HEK293 (cell line): ENCODE data around the gene AEBP1.

Experiments
- GLI4 ChIP-seq: fragments of 450-650 bp; formaldehyde crosslinking; IDR thresholded peaks from 2 replicates; pipeline ENCODE4 v1.5.1; 2016; ENCODE audit warnings: missing biosample characterization, missing genetic modification characterization
- RBAK ChIP-seq: fragments of 450-650 bp; formaldehyde crosslinking; IDR thresholded peaks from 2 replicates; pipeline ENCODE4 v1.5.1; 2016; ENCODE audit warnings: missing biosample characterization, missing genetic modification characterization
- ZNF324 ChIP-seq: fragments of 450-650 bp; formaldehyde crosslinking; IDR thresholded peaks from 2 replicates; pipeline ENCODE4 v1.5.1; 2016; ENCODE audit warnings: missing biosample characterization, missing genetic modification characterization
- TF ChIP-seq, protein P1 (sequence below): fragments of 450-650 bp; formaldehyde crosslinking; IDR thresholded peaks from 2 replicates; pipeline ENCODE4 v1.5.1; 2016; ENCODE audit warnings: missing biosample characterization, missing genetic modification characterization

DNA sequence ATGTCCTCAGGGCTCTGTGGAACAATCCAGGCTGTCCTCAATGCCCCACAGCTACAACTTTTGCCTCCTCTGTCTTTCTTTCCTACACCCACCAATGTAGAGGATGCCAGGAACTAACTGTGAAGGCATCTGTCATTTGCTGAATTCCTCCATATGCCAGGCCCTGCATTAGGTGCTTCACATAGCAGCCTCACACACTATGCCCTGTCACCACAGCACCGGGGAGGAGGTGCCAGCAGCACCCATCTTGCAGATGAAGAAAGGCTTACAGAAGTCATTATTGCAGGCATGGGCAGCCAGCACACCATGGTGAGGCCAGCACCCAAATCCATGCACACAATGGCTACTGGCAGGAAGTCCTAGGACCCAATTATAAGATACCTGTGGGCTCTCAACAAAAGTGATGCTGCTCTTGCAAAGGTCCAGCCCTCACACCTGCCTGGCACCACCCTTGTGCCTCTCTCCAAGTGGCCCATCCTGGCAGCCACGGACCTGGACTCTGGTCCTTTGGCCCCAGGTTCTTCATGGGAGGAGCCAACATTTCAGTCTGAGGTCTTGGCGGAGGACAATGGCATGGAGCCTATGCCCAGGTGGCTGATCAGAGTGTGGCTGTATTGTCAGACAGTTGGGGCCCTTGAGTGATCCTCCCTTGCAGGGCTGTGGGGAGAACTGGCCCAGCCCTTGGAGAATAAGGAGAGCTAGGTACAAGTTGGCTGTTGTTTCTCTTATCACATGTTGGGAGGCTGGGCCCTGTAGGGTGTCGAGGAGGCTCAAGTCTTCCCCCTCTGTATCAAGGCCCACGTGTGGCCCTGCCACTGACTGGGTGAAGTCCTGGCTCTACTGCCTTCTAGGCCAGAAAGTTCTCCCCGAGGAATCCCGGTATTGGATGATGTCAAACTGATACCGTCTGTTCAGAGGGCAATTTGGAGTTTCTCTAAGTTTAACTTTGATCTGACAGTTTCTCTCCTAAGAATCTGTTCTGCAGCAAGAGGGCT lies 51.3 kb downstream of the AEBP1 start:
- TF ChIP-seq, protein P1, sequence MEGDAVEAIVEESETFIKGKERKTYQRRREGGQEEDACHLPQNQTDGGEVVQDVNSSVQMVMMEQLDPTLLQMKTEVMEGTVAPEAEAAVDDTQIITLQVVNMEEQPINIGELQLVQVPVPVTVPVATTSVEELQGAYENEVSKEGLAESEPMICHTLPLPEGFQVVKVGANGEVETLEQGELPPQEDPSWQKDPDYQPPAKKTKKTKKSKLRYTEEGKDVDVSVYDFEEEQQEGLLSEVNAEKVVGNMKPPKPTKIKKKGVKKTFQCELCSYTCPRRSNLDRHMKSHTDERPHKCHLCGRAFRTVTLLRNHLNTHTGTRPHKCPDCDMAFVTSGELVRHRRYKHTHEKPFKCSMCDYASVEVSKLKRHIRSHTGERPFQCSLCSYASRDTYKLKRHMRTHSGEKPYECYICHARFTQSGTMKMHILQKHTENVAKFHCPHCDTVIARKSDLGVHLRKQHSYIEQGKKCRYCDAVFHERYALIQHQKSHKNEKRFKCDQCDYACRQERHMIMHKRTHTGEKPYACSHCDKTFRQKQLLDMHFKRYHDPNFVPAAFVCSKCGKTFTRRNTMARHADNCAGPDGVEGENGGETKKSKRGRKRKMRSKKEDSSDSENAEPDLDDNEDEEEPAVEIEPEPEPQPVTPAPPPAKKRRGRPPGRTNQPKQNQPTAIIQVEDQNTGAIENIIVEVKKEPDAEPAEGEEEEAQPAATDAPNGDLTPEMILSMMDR (tag by site-specific recombination): no peak
- TF ChIP-seq RBAK (tag by site-specific recombination) (no peak), GLI4 (tag by site-specific recombination) (no peak), ZNF324 (tag by site-specific recombination) (no peak)
